Activated CD4-positive, alpha-beta memory T cell treated with anti-CD3 and anti-CD28 coated beads, Interleukin-2, amount 10 ng/mL, durations not matched to agents 7 days and 5 days (primary cell): ENCODE data around the gene TSR1. TPM values are rescaled to one million over a fixed set of nuclear protein-coding genes. Genes with fewer than 3 reads are reported as not detected.
"Not testable (repeated sequence)": the region's sequence is repeated elsewhere in the genome, so short reads cannot be mapped to it uniquely, and the experiment has no call there.

Source experiments
- CTCF ChIA-PET: fragments of 350-600 bp; sonication (Branson Sonifier 250); formaldehyde crosslinking; loops from one replicate; lab custom pipeline; 2021; ENCODE audit warnings: antibody characterized with exemption, inconsistent platforms; lab: Charles Lee
- POLR2A ChIA-PET: fragments of 350-600 bp; sonication (Branson Sonifier 250); formaldehyde crosslinking; loops from one replicate; lab custom pipeline; 2021; ENCODE audit warnings: antibody characterized with exemption; lab: Charles Lee
- DNase-seq: peaks from one replicate; pipeline ENCODE4 v3.0.0-alpha.2; 2020
- H3K27ac Mint-ChIP-seq: one replicate; pipeline ENCODE4 v1.8.0; 2021; ENCODE audit warnings: mild to moderate bottlenecking, mixed read lengths
- H3K27me3 Mint-ChIP-seq: one replicate; pipeline ENCODE4 v1.8.0; 2021; ENCODE audit warnings: mixed read lengths
- H3K36me3 Mint-ChIP-seq: one replicate; pipeline ENCODE4 v1.8.0; 2021; ENCODE audit warnings: low read depth, mixed read lengths
- H3K4me1 Mint-ChIP-seq: one replicate; pipeline ENCODE4 v1.8.0; 2021; ENCODE audit warnings: mixed read lengths
- H3K4me3 Mint-ChIP-seq: one replicate; pipeline ENCODE4 v1.8.0; 2021; ENCODE audit warnings: mild to moderate bottlenecking, mixed read lengths
- H3K9me3 Mint-ChIP-seq: one replicate; pipeline ENCODE4 v1.8.0; 2021; ENCODE audit warnings: mixed read lengths
- total RNA-seq, 2 experiments: library from RNA; stranded (reverse); gene quantifications; one replicate each; pipeline ENCODE4 v1.2.3, GENCODE V29; 2021

TSR1 gene
- total RNA-seq, 2 experiments from 2014 or later, result 22.5 to 23.5 TPM

DNA sequence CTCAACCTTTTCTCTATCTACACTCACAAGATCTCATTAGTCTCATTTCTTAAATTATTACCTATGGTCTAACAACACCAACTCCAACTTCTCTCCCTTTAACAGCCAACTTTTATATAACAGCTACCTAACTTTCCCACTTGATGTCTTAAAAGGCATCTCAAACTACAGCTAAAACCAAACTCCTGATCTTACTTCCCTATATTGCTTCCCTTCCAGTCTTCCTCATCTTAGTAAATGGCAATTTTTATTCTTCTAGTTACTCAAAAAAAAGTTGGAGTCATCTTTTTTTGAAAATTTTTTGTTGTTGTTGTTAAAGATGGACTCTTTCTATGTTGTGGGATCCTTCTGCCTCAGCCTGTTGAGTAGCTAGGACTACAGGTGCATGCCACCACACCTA is 17.2 kb downstream of the TSR1 start:
- Mint-ChIP-seq H3K27ac (no peak overlapping the region), H3K4me1 (peaks cover 2% of the 10 kb centered on the region), H3K27me3 (no peaks in the 10 kb centered on the region), H3K4me3 (no peak overlapping the region), H3K36me3 (peaks cover 37% of the 10 kb centered on the region), H3K9me3 (no peaks in the 10 kb centered on the region)
- POLR2A ChIA-PET, result no interaction called here
- DNase-seq, result no peak
- CTCF ChIA-PET, result interaction anchor here (1.7 kb wide), 1 partner anchor 35 kb away, joined by 3 read pairs; no protein-coding TSS in a partner anchor

DNA sequence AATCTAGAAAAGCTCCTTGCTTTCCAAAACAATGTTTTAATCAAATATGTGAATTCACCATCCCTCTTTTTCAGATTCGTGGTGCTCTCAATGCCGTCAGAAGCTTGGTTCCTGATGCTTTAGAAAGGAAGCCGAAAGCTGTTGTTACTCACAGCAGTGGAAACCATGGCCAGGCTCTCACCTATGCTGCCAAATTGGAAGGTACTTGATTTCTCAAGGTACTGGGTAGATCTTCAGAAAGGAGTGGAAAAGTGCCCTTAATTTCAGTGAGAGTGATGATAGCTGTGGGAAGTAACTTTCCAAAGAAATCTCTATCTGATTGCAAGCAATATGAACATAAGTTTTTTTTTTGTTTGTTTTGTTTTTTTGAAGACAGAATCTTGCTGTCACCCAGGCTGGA is 18.5 kb downstream of the TSR1 start:
- POLR2A ChIA-PET, result interaction anchor here (0.6 to 1.1 kb wide), 3 partner anchors 13 to 1727 kb away, joined by 3 to 5 read pairs (median 3); no protein-coding TSS in a partner anchor

DNA sequence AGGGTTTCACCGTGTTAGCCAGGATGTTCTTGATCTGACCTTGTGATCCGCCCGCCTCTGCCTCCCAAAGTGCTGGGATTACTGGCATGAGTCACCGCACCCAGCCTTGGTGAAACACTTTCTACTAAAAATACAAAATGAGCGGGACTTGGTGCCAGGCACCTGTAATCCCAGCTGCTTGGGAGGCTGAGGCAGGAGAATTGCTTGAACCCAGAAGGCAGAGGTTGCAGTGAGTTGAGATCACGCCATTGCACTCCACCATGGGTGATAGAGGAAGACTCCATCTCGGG is 19.4 kb downstream of the TSR1 start:
- H3K9me3 Mint-ChIP-seq, H3K27ac Mint-ChIP-seq, H3K4me3 Mint-ChIP-seq, DNase-seq, H3K4me1 Mint-ChIP-seq, POLR2A ChIA-PET, H3K27me3 Mint-ChIP-seq: not testable (repeated sequence)
- H3K36me3 Mint-ChIP-seq, result peaks cover 19% of the 10 kb centered on the region
- CTCF ChIA-PET, result interaction anchor here (0.7 kb wide), 1 partner anchor 34 kb away, joined by 5 read pairs; no protein-coding TSS in a partner anchor

More for the DNA sequence above, 18.5 kb downstream of the TSR1 start:
- no peak overlapping the region for H3K4me3 Mint-ChIP-seq
- peaks cover 2% of the 10 kb centered on the region for H3K4me1 Mint-ChIP-seq
- H3K9me3 Mint-ChIP-seq, result no peaks in the 10 kb centered on the region
- CTCF ChIA-PET, result interaction anchor here (1.0 to 1.7 kb wide), 2 partner anchors 13 to 36 kb away, joined by 3 read pairs; no protein-coding TSS in a partner anchor
- H3K27me3 Mint-ChIP-seq, result no peaks in the 10 kb centered on the region
- peaks cover 25% of the 10 kb centered on the region for H3K36me3 Mint-ChIP-seq
- H3K27ac Mint-ChIP-seq, result no peak overlapping the region
- DNase-seq, result no peak

DNA sequence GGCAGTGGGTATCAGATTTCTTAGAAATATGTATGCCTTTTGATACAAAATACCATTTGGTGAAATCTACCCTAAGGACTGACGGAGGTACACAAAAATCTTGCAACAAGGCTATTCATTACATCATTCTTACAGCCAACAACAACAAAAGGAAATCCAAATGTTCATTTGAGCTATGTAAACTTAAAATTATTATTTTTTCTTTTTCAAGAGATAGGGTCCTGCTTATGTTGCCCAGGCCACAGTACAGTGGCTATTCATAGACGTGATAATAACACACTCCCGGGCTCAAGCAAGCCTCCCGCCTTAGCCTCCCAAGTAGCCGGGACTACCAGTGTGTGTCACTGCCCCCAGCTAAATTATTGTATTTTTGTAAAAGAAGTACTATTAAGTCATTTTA is 23.5 kb downstream of the TSR1 start:
- no peak for DNase-seq
- Mint-ChIP-seq H3K4me1 (peaks cover 7% of the 10 kb centered on the region), H3K9me3 (no peaks in the 10 kb centered on the region), H3K27ac (no peak overlapping the region), H3K27me3 (no peaks in the 10 kb centered on the region), H3K36me3 (peaks cover 4% of the 10 kb centered on the region), H3K4me3 (no peak overlapping the region)
- ChIA-PET CTCF (no interaction called here), POLR2A (no interaction called here)

DNA sequence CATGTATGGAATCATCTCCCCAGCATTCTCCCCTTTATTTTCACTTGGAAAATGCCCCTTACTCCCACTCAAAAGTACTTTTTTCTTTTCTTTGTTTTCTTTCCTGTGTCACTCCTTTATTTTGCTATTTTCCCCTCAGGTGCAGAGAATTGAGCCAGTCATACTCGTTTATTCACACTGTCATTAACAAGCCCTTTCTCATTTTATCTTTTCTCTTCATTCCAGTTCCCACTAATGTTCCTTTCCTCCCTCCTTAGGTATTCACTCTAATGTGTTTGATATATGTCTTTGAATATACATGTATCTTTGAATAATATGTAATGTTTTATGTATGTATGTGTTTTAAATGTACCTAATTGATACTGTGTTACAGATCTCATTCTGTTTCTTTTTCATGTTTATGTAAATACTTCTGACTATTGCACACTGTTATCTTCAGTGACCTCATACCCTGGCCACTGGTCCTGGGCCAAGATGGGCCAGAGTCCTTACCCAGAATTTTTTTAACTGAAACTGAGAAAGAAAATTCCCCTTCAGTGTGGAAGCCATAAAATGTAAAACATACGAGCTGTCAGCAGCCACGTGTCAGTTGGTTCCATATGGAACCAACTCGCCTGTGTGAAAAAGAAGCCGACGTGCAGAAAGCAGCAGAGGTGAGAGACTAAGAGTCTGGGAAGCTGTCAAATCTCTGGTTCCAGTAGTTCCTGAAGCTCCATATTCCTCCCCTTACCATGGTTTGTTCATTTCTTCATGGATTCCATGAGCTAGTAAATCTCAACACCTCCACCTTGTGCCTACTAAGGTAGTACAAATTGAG is 26.7 kb downstream of the TSR1 start:
- H3K9me3 Mint-ChIP-seq, result no peaks in the 10 kb centered on the region
- peaks cover 29% of the 10 kb centered on the region for H3K4me1 Mint-ChIP-seq
- no peaks in the 10 kb centered on the region for H3K27me3 Mint-ChIP-seq
- peaks cover 20% of the 10 kb centered on the region for H3K36me3 Mint-ChIP-seq
- ChIA-PET CTCF (no interaction called here), POLR2A (no interaction called here)
- H3K4me3 Mint-ChIP-seq, result no peak overlapping the region
- no peak overlapping the region for H3K27ac Mint-ChIP-seq
- no peak for DNase-seq

DNA sequence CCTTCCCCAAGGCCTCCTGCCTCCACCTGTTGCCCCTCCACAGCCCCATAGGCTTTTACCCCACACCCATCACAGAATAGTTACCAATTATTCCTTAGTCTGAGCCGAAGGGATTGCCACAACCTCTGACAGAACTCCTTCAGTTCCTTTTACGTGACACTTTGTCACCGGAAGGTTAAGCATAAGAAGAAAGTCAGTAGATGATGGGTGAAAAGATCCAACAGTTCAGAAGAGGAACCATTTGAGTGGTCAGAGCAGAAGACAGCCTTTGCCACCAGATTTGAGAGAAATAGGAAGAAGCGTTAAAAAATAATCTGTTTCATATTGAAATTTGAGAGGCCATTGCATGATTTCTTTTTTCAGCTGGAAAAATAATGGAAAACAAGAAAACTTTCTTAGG is 31.3 kb downstream of the TSR1 start:
- POLR2A ChIA-PET, result interaction anchor here (0.9 to 3.3 kb wide), 5 partner anchors 31 to 77 kb away, joined by 3 to 29 read pairs (median 10); partner anchors contain the start of gene TSR1
- Mint-ChIP-seq H3K27ac (no peak overlapping the region), H3K4me3 (peak overlapping the region; percentile 92), H3K36me3 (peaks cover 27% of the 10 kb centered on the region), H3K9me3 (no peaks in the 10 kb centered on the region), H3K27me3 (no peaks in the 10 kb centered on the region), H3K4me1 (peaks cover 49% of the 10 kb centered on the region)
- CTCF ChIA-PET, result interaction anchor here (3.2 kb wide), 1 partner anchor 60 kb away, joined by 11 read pairs; no protein-coding TSS in a partner anchor
- DNase-seq, result no peak

DNA sequence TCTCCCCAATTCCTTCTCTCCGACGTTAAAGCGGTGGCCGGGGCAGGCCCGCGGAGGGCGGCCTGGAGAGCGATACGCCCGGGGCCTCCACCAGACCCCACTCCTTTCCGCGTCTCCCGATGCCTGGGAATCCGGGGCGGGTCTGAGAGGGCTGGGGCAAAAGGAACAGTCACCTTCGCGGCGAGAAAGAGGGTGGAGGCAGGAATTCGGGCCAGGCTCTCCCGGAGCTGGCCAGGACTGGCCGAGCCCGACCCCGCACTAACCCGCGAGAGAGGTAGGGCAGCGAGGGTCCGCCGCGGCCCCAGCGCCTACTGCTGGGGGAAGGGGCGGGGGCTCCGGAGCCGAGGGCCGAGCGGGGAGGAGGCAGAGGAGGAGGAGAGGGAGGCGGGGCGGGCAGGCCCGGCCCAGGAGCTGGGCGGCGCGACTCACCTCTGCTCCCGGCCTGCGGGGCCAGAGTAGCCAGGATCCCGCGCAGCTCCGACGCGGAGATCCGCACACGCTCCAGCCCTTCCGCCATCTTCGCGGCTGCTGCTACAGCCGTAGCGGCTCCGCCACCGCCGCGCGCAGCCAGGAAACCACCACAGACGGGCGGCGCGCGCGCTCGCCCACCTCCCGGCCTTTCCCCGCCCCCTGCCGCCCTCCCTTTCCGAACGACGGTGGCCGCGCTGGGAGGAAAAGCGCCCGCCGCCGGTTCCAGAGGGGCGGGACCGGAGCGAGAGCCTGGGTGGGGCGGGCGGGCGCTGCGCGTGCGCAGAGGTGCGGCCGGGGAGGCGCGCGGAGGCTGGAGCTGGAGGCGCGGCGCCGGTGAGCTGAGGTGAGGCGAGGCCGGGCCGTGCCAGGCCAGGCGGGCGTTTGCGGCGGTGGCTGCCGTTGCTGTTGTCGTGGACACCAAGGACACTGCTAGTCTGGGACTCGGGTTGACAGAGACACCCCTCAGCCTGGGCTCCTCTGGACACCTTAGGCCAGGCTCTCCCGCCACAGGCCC is 32.8 kb downstream of the TSR1 start, which contains the start of the genes SMG6 and SRR:
SMG6 (minus strand) TSS at position 582 of the 985 bp plus-strand sequence; CDS start at position 517, 65 bp downstream.
SRR (plus strand) TSS at position 747 of the 985 bp plus-strand sequence. CDS start 11,611 bp downstream, outside the sequence.
- no peaks in the 10 kb centered on the region for H3K27me3 Mint-ChIP-seq
- peaks cover 49% of the 10 kb centered on the region for H3K4me1 Mint-ChIP-seq
- POLR2A ChIA-PET, result interaction anchor here (0.6 to 3.3 kb wide), 28 partner anchors 9 to 903 kb away, joined by 3 to 29 read pairs (median 5); partner anchors contain the start of genes HIC1, MNT, RILP and TSR1

DNA sequence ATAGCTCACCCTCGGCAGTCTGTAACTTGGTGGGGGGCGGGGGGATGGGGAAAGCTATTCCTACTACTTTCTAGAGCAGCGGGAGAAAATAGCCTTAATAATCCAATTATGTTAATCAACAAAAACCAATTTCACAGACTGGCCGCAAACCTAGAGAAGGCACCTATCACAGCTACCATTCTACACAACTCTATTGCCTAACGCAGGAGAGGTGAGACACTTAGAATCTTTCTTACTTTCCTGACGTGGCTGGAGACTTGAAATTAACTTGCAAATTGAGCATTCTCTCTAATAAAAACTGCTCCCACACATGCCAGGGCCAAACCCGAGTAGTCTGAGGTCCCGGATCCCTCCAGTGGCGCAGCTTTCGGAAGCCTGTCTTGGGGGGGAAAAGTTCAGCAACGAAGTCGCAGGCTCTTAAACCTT is 33.5 kb downstream of the TSR1 start:
- no peaks in the 10 kb centered on the region for H3K27me3 Mint-ChIP-seq
- no peaks in the 10 kb centered on the region for H3K9me3 Mint-ChIP-seq
- H3K27ac Mint-ChIP-seq, result peak overlapping the region; percentile 73
- ChIA-PET CTCF (interaction anchor here (1.0 to 3.2 kb wide), 5 partner anchors 19 to 244 kb away, joined by 3 to 11 read pairs (median 7); partner anchors contain the start of gene TSR1), POLR2A (interaction anchor here (0.6 to 3.3 kb wide), 23 partner anchors 8 to 903 kb away, joined by 3 to 29 read pairs (median 7); partner anchors contain the start of genes HIC1, MNT, RILP and TSR1)
- peaks cover 32% of the 10 kb centered on the region for H3K36me3 Mint-ChIP-seq
- H3K4me3 Mint-ChIP-seq, result peak overlapping the region; percentile 92
- no peak for DNase-seq
- peaks cover 49% of the 10 kb centered on the region for H3K4me1 Mint-ChIP-seq

More for the DNA sequence above, 32.8 kb downstream of the TSR1 start, which contains the start of the genes SMG6 and SRR:
- peak within 1 kb of the TSS; percentile 92 for H3K4me3 Mint-ChIP-seq
- H3K36me3 Mint-ChIP-seq, result peaks cover 28% of the 10 kb centered on the region
- DNase-seq, result peak; percentile 96
- CTCF ChIA-PET, result interaction anchor here (1.0 to 3.2 kb wide), 5 partner anchors 20 to 245 kb away, joined by 3 to 11 read pairs (median 7); partner anchors contain the start of gene TSR1
- peak within 1 kb of the TSS; percentile 73 for H3K27ac Mint-ChIP-seq
- no peaks in the 10 kb centered on the region for H3K9me3 Mint-ChIP-seq

DNA sequence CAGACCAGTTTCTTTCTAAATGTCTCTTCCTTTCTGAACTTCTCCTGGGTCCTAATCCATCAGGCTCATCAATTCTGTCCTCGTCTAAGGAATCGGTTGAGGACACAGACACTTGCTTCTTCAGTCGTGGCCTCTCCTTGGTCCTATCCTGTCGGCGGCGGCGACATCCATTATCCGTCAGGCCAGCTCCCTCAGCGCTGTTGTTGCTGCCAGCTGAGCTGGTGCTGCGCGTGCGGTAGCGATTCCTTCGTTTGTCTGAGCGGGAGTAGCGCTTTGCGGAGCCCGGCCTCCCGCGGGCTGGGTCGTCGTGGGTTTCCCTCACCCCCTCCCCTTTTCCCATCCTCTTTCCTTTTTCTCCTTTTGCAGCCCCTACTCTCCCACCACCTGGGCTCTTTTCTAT is 36.5 kb downstream of the TSR1 start:
- no peaks in the 10 kb centered on the region for H3K9me3 Mint-ChIP-seq
- peaks cover 47% of the 10 kb centered on the region for H3K4me1 Mint-ChIP-seq
- H3K36me3 Mint-ChIP-seq, result peaks cover 44% of the 10 kb centered on the region
- H3K27ac Mint-ChIP-seq, result no peak overlapping the region
- no peak for DNase-seq
- POLR2A ChIA-PET, result no interaction called here
- H3K4me3 Mint-ChIP-seq, result no peak overlapping the region
- CTCF ChIA-PET, result no interaction called here
- H3K27me3 Mint-ChIP-seq, result no peaks in the 10 kb centered on the region

DNA sequence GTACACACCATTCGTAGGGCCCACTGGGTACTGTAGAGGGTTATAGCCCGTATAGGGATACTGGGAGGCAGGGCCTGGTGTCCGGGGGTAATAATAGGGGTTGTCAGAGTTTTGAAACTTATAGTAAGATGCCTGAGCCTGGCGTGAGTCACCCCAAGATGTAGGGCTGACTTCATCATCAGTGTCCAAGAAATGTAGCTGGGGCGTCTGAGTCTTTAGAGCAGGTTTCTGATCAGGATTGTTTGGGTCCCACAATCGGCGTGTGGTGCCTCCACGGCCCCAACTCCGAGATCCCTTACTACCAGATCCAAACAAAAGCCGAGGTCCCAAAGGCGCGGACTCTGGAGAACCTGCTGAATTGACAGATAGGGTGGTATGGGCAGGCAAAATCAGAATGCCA is 37.1 kb downstream of the TSR1 start:
- peaks cover 49% of the 10 kb centered on the region for H3K36me3 Mint-ChIP-seq
- DNase-seq, result no peak
- POLR2A ChIA-PET, result no interaction called here
- H3K27me3 Mint-ChIP-seq, result no peaks in the 10 kb centered on the region
- no peak overlapping the region for H3K4me3 Mint-ChIP-seq
- CTCF ChIA-PET, result no interaction called here
- H3K9me3 Mint-ChIP-seq, result no peaks in the 10 kb centered on the region
- H3K27ac Mint-ChIP-seq, result no peak overlapping the region
- peaks cover 49% of the 10 kb centered on the region for H3K4me1 Mint-ChIP-seq

DNA sequence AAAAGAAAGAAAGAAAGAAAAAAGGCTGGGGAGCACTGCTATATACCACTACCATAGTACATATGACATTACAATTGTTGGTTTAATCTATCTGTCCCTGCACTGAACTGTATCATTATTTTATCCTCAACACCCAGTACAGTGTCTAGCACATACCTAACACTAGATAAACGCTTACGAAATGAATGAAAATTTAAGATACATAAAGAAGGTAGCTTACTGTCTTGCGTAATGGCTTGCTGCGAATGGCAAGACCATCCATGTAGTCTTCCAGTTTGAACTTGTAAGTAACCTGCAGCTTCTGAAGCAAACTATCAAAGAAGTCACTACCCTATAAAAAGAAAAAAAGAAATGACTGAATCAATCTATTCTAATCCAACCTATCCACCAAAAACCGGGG is 39.2 kb downstream of the TSR1 start:
- POLR2A ChIA-PET, result interaction anchor here (0.7 kb wide), 1 partner anchor 257 kb away, joined by 3 read pairs; no protein-coding TSS in a partner anchor
- CTCF ChIA-PET, result interaction anchor here (0.6 kb wide), 1 partner anchor 41 kb away, joined by 3 read pairs; the partner anchor contains the start of gene SGSM2
- Mint-ChIP-seq H3K4me1 (peaks cover 45% of the 10 kb centered on the region), H3K36me3 (peaks cover 61% of the 10 kb centered on the region), H3K9me3 (no peaks in the 10 kb centered on the region), H3K27me3 (no peaks in the 10 kb centered on the region), H3K27ac (no peak overlapping the region), H3K4me3 (no peak overlapping the region)
- no peak for DNase-seq

DNA sequence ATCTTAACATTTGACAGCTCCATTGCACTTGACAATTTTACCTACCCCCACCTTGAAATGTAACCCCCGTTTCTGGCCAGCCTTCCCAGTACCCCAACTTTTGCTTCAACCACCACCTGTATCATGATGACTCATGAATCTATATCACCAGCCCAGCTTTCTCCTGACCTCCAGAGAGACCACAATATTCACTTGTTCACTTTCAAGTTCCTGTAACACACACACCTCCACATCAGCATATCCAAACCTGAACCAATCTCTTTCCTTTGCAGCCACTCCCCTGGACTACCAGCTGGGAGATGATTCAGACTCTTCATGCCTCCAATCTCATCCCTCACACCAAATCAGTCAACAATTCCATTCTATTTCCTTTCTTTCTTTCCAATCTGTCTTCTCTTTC is 40.7 kb downstream of the TSR1 start:
- H3K9me3 Mint-ChIP-seq, result no peaks in the 10 kb centered on the region
- DNase-seq, result no peak
- peak overlapping the region; percentile 1 for H3K27ac Mint-ChIP-seq
- H3K36me3 Mint-ChIP-seq, result peaks cover 71% of the 10 kb centered on the region
- ChIA-PET CTCF (no interaction called here), POLR2A (interaction anchor here (2.3 kb wide), 1 partner anchor 8 kb away, joined by 9 read pairs; the partner anchor contains the start of genes SMG6 and SRR)
- no peak overlapping the region for H3K4me3 Mint-ChIP-seq
- H3K27me3 Mint-ChIP-seq, result no peaks in the 10 kb centered on the region
- peaks cover 33% of the 10 kb centered on the region for H3K4me1 Mint-ChIP-seq
